Activated naive CD4-positive, alpha-beta T cell treated with anti-CD3 and anti-CD28 coated beads for 36 hours (primary cell): Measurements from ENCODE around the gene LRRC4C. TPM values are rescaled to one million over a fixed set of nuclear protein-coding genes. Genes with fewer than 3 reads are reported as not detected.

ENCODE experiments used
- CTCF ChIA-PET: fragments of 350-600 bp; sonication (Branson Sonifier 250); formaldehyde crosslinking; loops from one replicate; lab custom pipeline; 2021; ENCODE audit warnings: antibody characterized with exemption; lab: Charles Lee
- DNase-seq: peaks from one replicate; pipeline ENCODE4 v3.0.0-alpha.2; 2020
- H3K27ac Mint-ChIP-seq: one replicate; pipeline ENCODE4 v1.8.0; 2021; ENCODE audit warnings: mild to moderate bottlenecking, mixed read lengths
- H3K27me3 Mint-ChIP-seq: one replicate; pipeline ENCODE4 v1.8.0; 2021; ENCODE audit warnings: low read depth, mixed read lengths
- H3K36me3 Mint-ChIP-seq: one replicate; pipeline ENCODE4 v1.8.0; 2021; ENCODE audit warnings: low read depth, mixed read lengths
- H3K4me1 Mint-ChIP-seq: one replicate; pipeline ENCODE4 v1.8.0; 2021; ENCODE audit warnings: low read depth, mixed read lengths
- H3K4me3 Mint-ChIP-seq: one replicate; pipeline ENCODE4 v1.8.0; 2021; ENCODE audit warnings: mild to moderate bottlenecking, moderate library complexity, mixed read lengths
- H3K9me3 Mint-ChIP-seq: one replicate; pipeline ENCODE4 v1.8.0; 2021; ENCODE audit warnings: mixed read lengths
- intact Hi-C: fragments of 100-400 bp; cut with micrococcal nuclease; formaldehyde crosslinking; loops from one replicate; pipeline ENCODE4 v1.15.1; 2023
- total RNA-seq, 2 experiments: library from RNA; stranded (reverse); gene quantifications; one replicate each; pipeline ENCODE4 v1.2.3, GENCODE V29; 2021

LRRC4C gene
- total RNA-seq, 2 experiments from 2014 or later, result not detected

DNA sequence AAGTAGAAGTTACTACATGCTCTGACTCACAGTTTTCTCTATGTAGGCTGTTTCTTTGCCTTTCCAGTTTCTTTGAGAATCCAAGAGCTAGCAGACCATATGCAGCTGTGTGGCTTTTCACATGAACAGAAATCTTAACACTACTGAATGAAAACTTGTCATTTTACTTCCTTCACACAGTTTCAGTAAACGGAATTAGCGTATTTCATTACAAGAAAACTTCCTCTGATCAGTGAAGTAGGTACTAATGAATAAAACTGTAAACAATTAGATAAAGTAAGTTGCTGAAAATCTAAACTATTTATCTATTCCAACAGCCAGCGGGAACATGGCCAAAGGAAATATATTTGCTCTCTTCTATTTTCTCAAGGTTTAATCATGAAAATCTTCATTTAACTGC, 953.2 kb downstream of the LRRC4C start:
- Mint-ChIP-seq H3K9me3 (peaks cover 20% of the 10 kb centered on the region), H3K27me3 (no peaks in the 10 kb centered on the region), H3K27ac (no peak overlapping the region), H3K4me1 (no peaks in the 10 kb centered on the region), H3K36me3 (no peaks in the 10 kb centered on the region), H3K4me3 (no peak overlapping the region)
- intact Hi-C loops, result no loop called here
- no peak for DNase-seq
- CTCF ChIA-PET, result no interaction called here

DNA sequence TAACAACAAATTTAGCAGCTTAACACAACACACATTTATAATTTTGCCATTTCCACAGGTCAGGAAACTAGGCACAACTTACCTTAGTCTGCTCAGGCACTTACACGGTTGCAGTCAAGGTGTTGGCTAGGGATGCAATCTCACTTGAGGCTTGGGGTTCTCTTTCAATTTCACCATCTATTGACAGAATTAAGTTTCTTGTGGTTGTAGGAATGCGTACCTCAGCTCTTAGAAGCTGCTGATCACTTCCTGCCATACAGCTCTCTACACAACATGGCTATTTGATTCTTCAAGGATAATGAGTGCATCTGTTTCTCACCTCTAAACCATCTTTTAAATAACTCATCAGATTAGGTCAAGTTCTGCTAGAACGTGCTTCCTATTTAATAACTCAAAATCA, 968.1 kb downstream of the LRRC4C start:
- intact Hi-C loops, result no loop called here
- Mint-ChIP-seq H3K4me1 (no peaks in the 10 kb centered on the region), H3K27me3 (no peaks in the 10 kb centered on the region), H3K27ac (no peak overlapping the region), H3K9me3 (peaks cover 3% of the 10 kb centered on the region), H3K36me3 (no peaks in the 10 kb centered on the region), H3K4me3 (no peak overlapping the region)
- CTCF ChIA-PET, result no interaction called here
- no peak for DNase-seq

DNA sequence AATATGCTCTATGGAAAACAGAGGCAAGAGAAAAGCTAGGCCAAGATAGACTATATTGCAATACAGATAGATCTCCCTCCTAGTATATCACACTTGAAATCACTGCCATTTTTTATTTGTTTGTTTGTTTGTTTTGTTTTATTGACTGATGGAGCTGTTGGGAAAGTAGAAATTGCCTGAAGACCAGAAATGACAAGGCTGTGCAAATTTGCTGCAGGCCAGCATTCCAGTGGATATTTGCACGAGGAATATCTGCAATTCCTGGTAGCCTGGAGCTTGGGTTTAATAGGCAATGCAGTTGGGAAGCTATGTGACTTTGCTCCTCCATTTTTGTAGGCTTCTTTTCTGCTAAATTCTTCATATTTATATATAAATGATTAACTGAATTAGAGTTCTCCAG, 991.7 kb downstream of the LRRC4C start:
- Mint-ChIP-seq H3K36me3 (no peaks in the 10 kb centered on the region), H3K9me3 (peaks cover 17% of the 10 kb centered on the region), H3K4me1 (no peaks in the 10 kb centered on the region), H3K27ac (no peak overlapping the region), H3K4me3 (no peak overlapping the region), H3K27me3 (no peaks in the 10 kb centered on the region)
- DNase-seq, result no peak
- CTCF ChIA-PET, result no interaction called here
- intact Hi-C loops, result no loop called here

DNA sequence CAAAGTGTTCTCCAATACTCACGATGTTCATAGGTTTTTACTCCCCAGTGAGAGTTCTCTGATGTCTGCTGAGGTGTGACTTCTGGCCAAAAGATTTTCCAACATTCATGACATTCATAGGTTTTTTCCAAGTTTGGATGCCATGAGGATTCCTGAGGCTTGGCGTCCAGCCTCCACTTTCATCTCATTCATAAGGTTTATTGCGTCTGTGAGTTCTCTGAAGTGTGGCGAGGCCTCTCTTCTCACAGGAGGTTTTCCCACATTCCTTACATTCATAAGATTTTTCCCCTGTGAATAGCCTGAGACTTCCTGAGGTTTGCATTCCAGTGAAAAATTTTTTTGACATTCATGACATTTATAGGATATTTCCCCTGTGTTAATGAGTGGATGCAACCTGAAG, 1014.1 kb downstream of the LRRC4C start:
- H3K36me3 Mint-ChIP-seq, result peaks cover 3% of the 10 kb centered on the region
- H3K9me3 Mint-ChIP-seq, result peaks cover 25% of the 10 kb centered on the region
- CTCF ChIA-PET, result no interaction called here
- no peaks in the 10 kb centered on the region for H3K27me3 Mint-ChIP-seq
- H3K4me1 Mint-ChIP-seq, result no peaks in the 10 kb centered on the region
- H3K27ac Mint-ChIP-seq, result no peak overlapping the region
- no peak for DNase-seq
- intact Hi-C loops, result no loop called here
- H3K4me3 Mint-ChIP-seq, result no peak overlapping the region

DNA sequence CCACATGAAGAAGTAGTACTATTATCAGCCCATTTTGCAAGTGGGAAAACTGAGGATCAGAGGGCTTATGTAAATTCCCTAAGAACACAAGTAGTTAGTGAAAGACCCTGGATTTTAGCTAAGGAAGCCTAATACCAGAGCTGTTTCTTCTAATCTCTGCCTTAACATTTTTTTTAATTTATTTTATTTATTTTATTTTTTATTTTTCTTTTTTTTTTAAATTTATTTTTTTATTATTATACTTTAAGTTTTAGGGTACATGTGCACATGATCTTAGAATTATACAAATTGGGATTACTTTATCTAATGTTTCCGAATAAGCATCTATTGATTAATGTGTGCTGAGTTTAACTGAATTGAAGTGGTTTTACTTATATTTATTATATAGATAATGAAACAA, 1015.3 kb downstream of the LRRC4C start:
- H3K4me1 Mint-ChIP-seq, result no peaks in the 10 kb centered on the region
- CTCF ChIA-PET, result no interaction called here
- H3K27ac Mint-ChIP-seq, result no peak overlapping the region
- intact Hi-C loops, result no loop called here
- no peak for DNase-seq
- peaks cover 3% of the 10 kb centered on the region for H3K36me3 Mint-ChIP-seq
- H3K4me3 Mint-ChIP-seq, result no peak overlapping the region
- peaks cover 26% of the 10 kb centered on the region for H3K9me3 Mint-ChIP-seq
- H3K27me3 Mint-ChIP-seq, result no peaks in the 10 kb centered on the region

DNA sequence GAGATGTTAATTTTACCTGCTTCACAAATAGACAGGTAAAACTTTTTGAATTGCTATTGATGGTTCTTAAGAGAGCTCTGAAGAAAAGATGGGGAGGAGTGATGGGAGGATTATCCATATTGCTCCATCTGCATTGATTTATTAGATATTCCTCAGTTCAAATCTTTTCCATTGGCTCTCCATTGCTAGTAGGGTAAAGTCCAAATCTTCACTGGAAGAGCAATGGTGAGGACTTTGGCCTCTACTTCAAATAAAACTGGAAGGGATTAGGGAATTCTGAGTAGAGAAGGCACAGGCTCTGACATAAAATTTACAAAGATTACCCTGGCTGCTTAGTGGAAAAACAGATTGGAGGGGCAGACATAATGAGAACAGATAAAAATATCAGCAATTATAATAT, 1024.1 kb downstream of the LRRC4C start:
- Mint-ChIP-seq H3K27me3 (no peaks in the 10 kb centered on the region), H3K27ac (no peak overlapping the region), H3K36me3 (no peaks in the 10 kb centered on the region), H3K9me3 (peaks cover 12% of the 10 kb centered on the region), H3K4me1 (no peaks in the 10 kb centered on the region), H3K4me3 (no peak overlapping the region)
- DNase-seq, result no peak
- CTCF ChIA-PET, result no interaction called here
- intact Hi-C loops, result no loop called here

DNA sequence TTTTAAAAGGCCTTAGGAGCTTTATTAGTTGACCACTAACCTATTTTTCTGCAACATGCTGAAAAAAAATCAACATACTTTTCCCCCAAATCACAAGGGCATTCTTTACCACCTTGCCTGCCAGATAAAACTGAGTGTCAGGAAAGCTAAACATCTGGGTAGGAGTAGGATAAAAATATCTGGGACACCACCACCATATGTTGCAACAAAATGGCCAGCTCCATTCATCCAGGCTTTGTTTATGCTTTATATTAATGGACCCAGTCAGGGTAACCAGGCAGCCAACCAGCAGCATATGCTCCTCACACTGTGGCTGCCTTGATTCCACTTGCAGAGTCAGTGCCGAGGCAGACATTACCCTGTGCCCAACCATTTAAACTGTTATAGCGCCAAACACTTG, 1024.5 kb downstream of the LRRC4C start:
- no peaks in the 10 kb centered on the region for H3K36me3 Mint-ChIP-seq
- no peak overlapping the region for H3K27ac Mint-ChIP-seq
- no peak overlapping the region for H3K4me3 Mint-ChIP-seq
- peaks cover 11% of the 10 kb centered on the region for H3K9me3 Mint-ChIP-seq
- no peaks in the 10 kb centered on the region for H3K4me1 Mint-ChIP-seq
- H3K27me3 Mint-ChIP-seq, result no peaks in the 10 kb centered on the region
- DNase-seq, result no peak
- intact Hi-C loops, result no loop called here
- CTCF ChIA-PET, result no interaction called here

DNA sequence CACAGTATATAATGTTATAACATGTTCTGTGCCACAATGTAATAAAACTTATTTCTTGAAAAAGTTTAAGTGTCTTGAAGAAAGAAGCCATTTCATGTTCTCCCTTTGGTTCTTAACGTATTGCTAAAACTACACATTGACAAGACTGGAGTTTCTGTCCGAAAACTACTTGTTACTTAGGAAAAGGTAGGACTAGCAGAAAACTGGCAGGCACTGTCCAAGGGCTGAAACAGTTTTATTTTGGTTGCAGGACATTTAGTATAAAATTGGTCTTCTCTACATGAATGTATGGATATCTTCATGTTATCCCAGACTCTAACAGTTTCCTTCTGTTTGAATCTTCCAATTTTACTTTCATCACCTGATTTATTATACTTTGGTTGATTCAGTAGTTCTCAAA, 1027.1 kb downstream of the LRRC4C start:
- Mint-ChIP-seq H3K9me3 (peaks cover 7% of the 10 kb centered on the region), H3K4me3 (no peak overlapping the region), H3K27me3 (no peaks in the 10 kb centered on the region), H3K4me1 (no peaks in the 10 kb centered on the region), H3K27ac (no peak overlapping the region), H3K36me3 (no peaks in the 10 kb centered on the region)
- no peak for DNase-seq
- CTCF ChIA-PET, result no interaction called here
- intact Hi-C loops, result no loop called here

DNA sequence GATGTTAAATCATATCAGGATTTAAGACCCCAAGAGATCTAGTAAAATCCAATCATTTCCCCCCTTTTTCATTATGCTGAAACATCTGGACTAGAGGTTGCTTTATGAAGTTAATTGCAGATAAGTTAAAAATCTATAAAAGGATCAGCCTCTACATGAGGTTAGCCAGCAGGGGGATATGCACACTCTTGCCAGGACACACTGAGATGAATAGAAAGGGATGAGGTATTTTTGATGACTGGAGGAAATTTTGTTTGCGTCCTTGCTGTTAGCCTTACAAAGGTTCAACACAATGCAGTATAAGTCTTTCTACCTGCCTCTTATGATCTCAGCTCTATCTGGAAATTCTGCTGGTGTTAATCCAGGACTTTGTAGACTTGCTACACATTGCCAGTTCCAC, 1034.3 kb downstream of the LRRC4C start:
- no peak for DNase-seq
- H3K27me3 Mint-ChIP-seq, result no peaks in the 10 kb centered on the region
- no peaks in the 10 kb centered on the region for H3K36me3 Mint-ChIP-seq
- intact Hi-C loops, result no loop called here
- H3K27ac Mint-ChIP-seq, result no peak overlapping the region
- H3K4me3 Mint-ChIP-seq, result no peak overlapping the region
- H3K4me1 Mint-ChIP-seq, result no peaks in the 10 kb centered on the region
- H3K9me3 Mint-ChIP-seq, result peaks cover 16% of the 10 kb centered on the region
- CTCF ChIA-PET, result no interaction called here

DNA sequence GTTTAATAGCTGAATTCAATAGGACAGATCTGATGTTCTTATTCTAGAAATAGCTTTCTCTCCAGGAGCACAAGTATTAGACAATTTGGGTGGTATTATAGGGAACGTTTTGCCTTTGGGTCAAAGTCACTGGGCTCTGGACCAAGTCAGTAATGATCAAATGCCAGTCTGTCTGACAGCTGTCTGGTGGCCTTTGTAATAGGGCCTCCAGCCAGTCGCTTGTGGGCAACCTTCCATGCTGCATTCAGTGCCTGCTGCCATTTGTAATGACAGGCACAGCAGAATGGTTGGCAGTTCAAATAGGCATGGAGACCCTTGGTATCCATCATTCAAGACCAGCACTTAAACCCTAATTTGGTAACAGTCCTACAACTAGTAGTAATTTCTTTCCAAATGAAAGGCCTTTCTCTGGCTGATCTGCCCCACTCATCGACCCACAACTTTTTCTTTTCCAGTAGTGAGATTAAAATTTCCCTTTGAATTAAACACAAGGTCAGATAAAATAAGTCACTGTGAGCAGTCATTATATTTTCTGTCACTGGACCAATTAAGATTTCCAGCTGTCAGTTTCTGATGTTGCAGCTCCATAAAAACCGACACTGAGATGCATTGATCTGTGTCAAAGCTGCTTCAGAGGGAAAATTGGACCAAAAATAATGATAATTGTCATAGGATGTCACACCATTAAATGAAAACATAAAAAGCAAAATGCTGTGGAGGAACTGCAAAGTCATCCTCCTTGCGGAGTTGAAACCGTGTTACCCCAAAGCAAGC, 1038.1 kb downstream of the LRRC4C start:
- peaks cover 23% of the 10 kb centered on the region for H3K9me3 Mint-ChIP-seq
- CTCF ChIA-PET, result interaction anchor here (0.8 kb wide), 1 partner anchor 137 kb away, joined by 3 read pairs; no protein-coding TSS in a partner anchor
- H3K27me3 Mint-ChIP-seq, result no peaks in the 10 kb centered on the region
- H3K27ac Mint-ChIP-seq, result no peak overlapping the region
- no peak for DNase-seq
- no peaks in the 10 kb centered on the region for H3K36me3 Mint-ChIP-seq
- no peak overlapping the region for H3K4me3 Mint-ChIP-seq
- intact Hi-C loops, result no loop called here
- H3K4me1 Mint-ChIP-seq, result no peaks in the 10 kb centered on the region

DNA sequence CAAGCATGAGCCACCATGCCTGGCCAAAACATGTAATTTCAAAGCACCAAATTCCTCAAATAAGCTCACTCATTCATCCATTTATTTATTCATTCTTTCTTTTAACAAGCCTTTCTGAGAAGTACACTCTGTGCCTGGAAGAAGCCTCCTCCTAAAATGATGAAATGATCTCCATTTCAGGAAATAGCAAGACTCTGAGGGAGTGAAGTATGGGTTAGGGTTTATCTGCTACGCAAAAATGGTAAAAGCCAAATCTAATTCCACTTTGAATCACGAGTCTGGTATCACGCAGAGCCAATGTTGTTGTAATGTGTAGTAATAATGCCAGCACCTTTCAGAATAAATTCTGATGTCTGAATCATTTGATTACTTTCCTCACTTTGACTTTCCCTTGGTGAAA, 1041.8 kb downstream of the LRRC4C start:
- no peak for DNase-seq
- no peak overlapping the region for H3K27ac Mint-ChIP-seq
- intact Hi-C loops, result no loop called here
- no peak overlapping the region for H3K4me3 Mint-ChIP-seq
- H3K36me3 Mint-ChIP-seq, result no peaks in the 10 kb centered on the region
- CTCF ChIA-PET, result interaction anchor here (1.2 kb wide), 1 partner anchor 33 kb away, joined by 3 read pairs; no protein-coding TSS in a partner anchor
- no peaks in the 10 kb centered on the region for H3K27me3 Mint-ChIP-seq
- H3K9me3 Mint-ChIP-seq, result peaks cover 18% of the 10 kb centered on the region
- H3K4me1 Mint-ChIP-seq, result no peaks in the 10 kb centered on the region

DNA sequence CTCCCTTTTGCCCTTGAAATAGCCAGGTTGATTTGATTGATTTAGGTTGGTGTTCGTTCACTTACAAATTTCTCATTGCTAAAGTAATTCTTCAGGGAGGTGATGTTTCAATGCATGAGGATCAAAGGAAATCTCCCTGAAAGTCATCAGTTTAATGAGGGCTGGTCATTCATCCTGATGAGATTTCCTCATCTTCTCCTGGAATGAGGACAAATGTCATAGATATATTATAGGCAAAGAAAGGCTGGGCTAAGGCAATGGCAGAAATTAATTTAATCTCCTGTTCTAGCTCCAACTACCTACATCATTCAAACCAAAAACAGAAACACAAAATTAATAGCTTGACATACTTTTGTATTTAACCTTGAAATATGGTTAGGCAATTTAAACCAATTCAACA, 1052.1 kb downstream of the LRRC4C start:
- no peaks in the 10 kb centered on the region for H3K4me1 Mint-ChIP-seq

DNA sequence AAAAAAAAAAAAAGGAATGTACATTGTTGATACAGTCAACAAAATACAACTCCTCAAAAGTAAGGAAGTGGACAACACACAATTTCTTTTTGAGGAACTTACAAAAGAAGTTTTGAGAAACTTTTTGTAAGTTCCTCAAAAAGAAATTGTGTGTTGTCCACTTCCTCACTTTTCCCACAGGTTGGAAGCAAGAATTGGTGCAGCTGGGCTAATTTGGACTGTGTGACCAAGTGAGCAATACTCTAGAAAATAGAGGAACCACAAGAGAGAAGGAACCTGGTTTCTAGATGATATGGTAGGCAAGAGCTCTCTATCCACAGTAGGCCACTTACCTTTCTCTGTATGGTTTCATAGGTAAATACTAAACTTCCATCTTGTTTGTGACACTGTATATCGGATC, 1053.8 kb downstream of the LRRC4C start:
- intact Hi-C loops, result no loop called here
- no peak for DNase-seq
- Mint-ChIP-seq H3K4me3 (no peak overlapping the region), H3K27ac (no peak overlapping the region), H3K27me3 (no peaks in the 10 kb centered on the region), H3K4me1 (no peaks in the 10 kb centered on the region), H3K9me3 (peaks cover 11% of the 10 kb centered on the region), H3K36me3 (no peaks in the 10 kb centered on the region)
- CTCF ChIA-PET, result interaction anchor here (0.6 kb wide), 1 partner anchor 306 kb away, joined by 3 read pairs; no protein-coding TSS in a partner anchor

More for the DNA sequence above, 1052.1 kb downstream of the LRRC4C start:
- intact Hi-C loops, result no loop called here
- Mint-ChIP-seq H3K9me3 (peaks cover 8% of the 10 kb centered on the region), H3K27ac (no peak overlapping the region), H3K4me3 (no peak overlapping the region), H3K36me3 (no peaks in the 10 kb centered on the region), H3K27me3 (no peaks in the 10 kb centered on the region)
- CTCF ChIA-PET, result no interaction called here
- no peak for DNase-seq
